GM10248 (cell line): ENCODE data around the gene NUDT7.

Experiments used
- CTCF ChIA-PET: fragments of 300-600 bp; sonication (Branson Sonifier 250); formaldehyde crosslinking; extraction: SDS; loops from one replicate; lab custom pipeline; 2021; ENCODE audit warnings: antibody characterized with exemption; lab: Yijun Ruan, JAX
- POLR2A ChIA-PET: fragments of 350-650 bp; sonication (Branson Sonifier 250); formaldehyde crosslinking; extraction: SDS; loops from one replicate; lab custom pipeline; 2020; ENCODE audit warnings: antibody characterized with exemption; lab: Yijun Ruan, JAX
- DNase-seq: peaks from one replicate; pipeline ENCODE4 v3.0.0; 2012; ENCODE audit errors: extremely low spot score
- CTCF ChIP-seq: IDR thresholded peaks from 2 replicates; pipeline ENCODE4 v1.5.1; 2012; ENCODE audit warnings: mild to moderate bottlenecking, low read depth; ENCODE audit errors: extremely low read depth, missing control alignments, control extremely low read depth

The NUDT7 gene

GRCh38 chr16:77690416-77690815 lies 31.9 kb upstream of the NUDT7 start:
- ChIA-PET CTCF (no interaction called here), POLR2A (no interaction called here)
- TF ChIP-seq CTCF, result no peak
- DNase-seq, result no peak

GRCh38 chr16:77692612-77693011 lies 29.7 kb upstream of the NUDT7 start:
- CTCF ChIA-PET, result no interaction called here
- POLR2A ChIA-PET, result interaction anchor here (0.7 kb wide), 1 partner anchor 349 kb away, joined by 10 read pairs; no protein-coding TSS in a partner anchor
- TF ChIP-seq CTCF, result no peak
- no peak for DNase-seq

GRCh38 chr16:77696149-77696548 lies 26.2 kb upstream of the NUDT7 start:
- DNase-seq, result no peak

GRCh38 chr16:77700846-77701245 lies 21.5 kb upstream of the NUDT7 start:
- CTCF ChIA-PET, result no interaction called here

More at GRCh38 chr16:77696149-77696548, 26.2 kb upstream of the NUDT7 start:
- POLR2A ChIA-PET, result no interaction called here
- no peak for TF ChIP-seq CTCF
- CTCF ChIA-PET, result interaction anchor here (1.3 kb wide), 1 partner anchor 11 kb away, joined by 3 read pairs; no protein-coding TSS in a partner anchor

GRCh38 chr16:77705351-77705750 lies 17.0 kb upstream of the NUDT7 start:
- no peak for DNase-seq
- CTCF ChIA-PET, result no interaction called here
- no peak for TF ChIP-seq CTCF
- POLR2A ChIA-PET, result no interaction called here

More at GRCh38 chr16:77700846-77701245, 21.5 kb upstream of the NUDT7 start:
- no peak for DNase-seq
- POLR2A ChIA-PET, result no interaction called here
- TF ChIP-seq CTCF, result no peak

- no peak for TF ChIP-seq CTCF
- POLR2A ChIA-PET, result no interaction called here
- DNase-seq, result no peak
- CTCF ChIA-PET, result no interaction called here
These were observed 11.1 kb upstream of the NUDT7 start for GRCh38 chr16:77711179-77711578.

- no peak for TF ChIP-seq CTCF
- POLR2A ChIA-PET, result no interaction called here
- CTCF ChIA-PET, result no interaction called here
- DNase-seq, result no peak
These were observed 10.5 kb upstream of the NUDT7 start for GRCh38 chr16:77711775-77712174.
